ENCODE results near the gene XPNPEP1. TPM values are rescaled to one million over a fixed set of nuclear protein-coding genes. Genes with fewer than 3 reads are reported as not detected.
A peak's percentile ranks its signal among the peaks of the same experiment; 100 is the strongest.

Gene XPNPEP1
- 36.0 TPM for total RNA-seq
- long read RNA-seq, transcript XPNPEP1-218 (21 exons, 2,539 nt): major isoform, 87 of 124 reads
- long read RNA-seq, partial matches to known transcripts: 7 of 124 reads
- long read RNA-seq, other reads (novel, unspliced or antisense): 27 of 124 reads

GRCh38 chr10:109922976-109923921 is at the start of gene XPNPEP1:
Gene XPNPEP1 (minus strand): TSS chr10:109923511. CDS start chr10:109923433, 78 bp downstream.
- intact Hi-C loops (cut with DNase I): no loop called here
- peak; percentile 93 for DNase-seq
- ATAC-seq (ENCODE audit: poor library complexity): peak; percentile 97

DNA sequence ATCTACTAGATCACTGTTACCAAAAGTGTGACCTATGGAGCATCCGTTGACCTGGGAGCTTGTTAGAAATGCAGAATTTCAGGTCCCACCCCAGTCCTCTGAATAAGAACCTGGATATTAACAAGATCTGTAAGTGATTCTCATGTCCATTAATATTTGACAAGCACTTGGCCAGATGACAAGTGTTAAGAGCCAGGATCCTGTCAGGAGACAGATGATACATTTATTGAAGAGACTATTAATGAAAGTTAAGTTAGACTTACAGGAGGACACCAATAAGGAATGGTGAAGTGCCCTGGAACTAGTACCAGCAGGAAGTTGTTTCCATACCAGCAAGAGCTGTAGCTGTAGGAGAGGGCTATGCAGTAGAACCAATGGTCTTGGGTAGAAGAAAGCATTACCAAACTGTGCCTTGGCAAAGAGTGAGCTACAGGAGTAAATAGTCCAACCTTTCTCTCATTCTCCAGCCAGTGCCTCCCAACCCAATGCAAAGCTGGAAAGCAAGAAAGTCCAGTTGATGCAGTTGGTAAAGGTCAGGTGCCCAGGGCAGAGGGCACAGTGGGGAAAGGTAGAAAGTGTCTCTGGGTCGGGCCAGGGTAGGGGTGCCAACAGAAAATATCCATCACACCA is 49.2 kb upstream of the XPNPEP1 start:
- intact Hi-C loops (cut with DNase I): loop anchor here (10.0 kb wide), 1 partner anchor 88 kb away; no protein-coding TSS in a partner anchor
- ATAC-seq (ENCODE audit: poor library complexity): no peak
- no peak for DNase-seq

- no peak for DNase-seq
- no peak for ATAC-seq (ENCODE audit: poor library complexity)
- intact Hi-C loops (cut with DNase I): loop anchor here (10.0 kb wide), 1 partner anchor 87 kb away; no protein-coding TSS in a partner anchor
Observed at GRCh38 chr10:109971634-109972033, 48.3 kb upstream of the XPNPEP1 start.

- intact Hi-C loops (cut with DNase I): loop anchor here (10.0 kb wide), 1 partner anchor 85 kb away; no protein-coding TSS in a partner anchor
- peak; percentile 8 for ATAC-seq (ENCODE audit: poor library complexity)
- DNase-seq: no peak
Observed at GRCh38 chr10:109969760-109970346, 46.5 kb upstream of the XPNPEP1 start.

GRCh38 chr10:109968953-109969759 is 45.8 kb upstream of the XPNPEP1 start:
- intact Hi-C loops (cut with DNase I): no loop called here
- ATAC-seq (ENCODE audit: poor library complexity): peak; percentile 55
- no peak for DNase-seq

- intact Hi-C loops (cut with DNase I): no loop called here
- DNase-seq (no peak), ATAC-seq (ENCODE audit: poor library complexity) (peak; percentile 5)
Observed at GRCh38 chr10:109967739-109968088, 44.4 kb upstream of the XPNPEP1 start.

DNA sequence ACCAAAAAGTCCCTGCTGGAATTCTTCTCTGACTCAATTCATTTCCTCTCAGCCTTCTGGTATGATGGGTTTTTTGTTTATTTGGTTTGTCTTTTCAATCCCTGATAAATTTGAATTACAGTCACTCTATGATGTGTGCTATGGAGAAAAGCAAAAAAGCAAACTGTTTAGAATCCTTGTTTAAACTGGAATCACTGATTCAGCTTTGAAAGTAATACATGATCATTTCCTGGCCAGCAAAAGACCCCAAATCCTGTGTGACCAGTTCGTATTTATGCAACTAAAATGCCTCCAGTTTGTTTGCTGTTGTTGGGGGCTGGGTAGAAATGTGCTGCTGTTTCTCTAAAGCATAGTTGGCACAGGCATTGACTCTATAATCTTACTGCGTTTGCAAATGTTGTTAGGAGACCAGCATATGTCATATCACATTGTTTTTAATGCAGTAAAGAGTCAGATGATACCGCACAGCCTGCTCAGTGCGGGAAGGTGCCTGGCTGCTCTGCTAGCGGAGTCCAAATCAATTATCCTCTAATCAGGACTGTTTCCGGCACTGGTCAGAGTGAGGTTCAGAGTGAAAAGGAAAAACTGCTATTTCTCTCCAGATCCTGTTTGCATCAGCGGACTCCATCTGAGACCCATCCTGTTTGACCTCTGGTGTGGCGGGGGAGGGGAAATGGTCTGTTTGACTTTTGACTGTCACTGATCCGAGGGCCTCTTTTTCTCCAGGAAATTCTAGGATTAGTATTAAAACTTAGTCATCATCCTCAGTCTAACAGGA is 43.8 kb upstream of the XPNPEP1 start:
- peak; percentile 3 for ATAC-seq (ENCODE audit: poor library complexity)
- intact Hi-C loops (cut with DNase I): no loop called here
- DNase-seq: no peak

DNA sequence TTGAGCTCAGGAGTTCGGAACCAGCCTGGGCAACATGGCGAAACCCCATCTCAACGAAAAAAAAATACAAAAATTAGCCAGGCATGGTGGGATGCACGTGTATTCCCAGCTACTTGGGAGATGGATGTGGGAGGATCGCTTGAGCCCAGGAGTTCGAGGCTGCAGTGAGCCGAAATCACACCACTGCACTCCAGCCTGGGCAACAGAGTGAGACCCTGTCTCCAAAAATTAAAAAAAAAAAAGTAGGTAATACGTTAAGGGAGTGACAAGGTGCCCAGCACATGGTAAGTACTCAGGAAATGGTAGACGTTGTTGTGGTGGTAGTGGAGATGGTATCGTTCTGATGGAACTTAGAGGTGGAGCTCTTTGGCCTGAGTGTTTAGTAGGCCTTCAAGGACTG is 41.0 kb upstream of the XPNPEP1 start:
- intact Hi-C loops (cut with DNase I): no loop called here
- DNase-seq (no peak), ATAC-seq (ENCODE audit: poor library complexity) (no peak)

DNA sequence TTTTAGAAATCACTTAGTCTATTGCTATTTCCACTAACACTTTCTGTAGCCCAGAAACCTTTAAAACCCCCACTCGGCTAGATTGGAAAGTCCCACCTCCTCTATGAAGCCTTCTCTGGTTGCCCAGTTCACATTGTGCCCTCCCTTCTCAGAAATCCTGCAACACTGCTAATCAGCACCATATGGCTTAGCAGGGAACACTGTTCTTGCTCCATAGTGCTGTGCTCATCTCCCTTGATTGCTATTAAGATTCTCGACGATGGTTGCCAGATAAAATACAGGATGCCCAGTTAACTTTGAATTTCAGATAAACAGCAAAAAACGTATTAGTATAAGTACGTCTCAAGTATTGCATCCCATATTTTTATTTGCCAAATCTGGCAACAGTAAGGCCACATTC is 40.1 kb upstream of the XPNPEP1 start:
- DNase-seq (no peak), ATAC-seq (ENCODE audit: poor library complexity) (no peak)
- intact Hi-C loops (cut with DNase I): no loop called here

GRCh38 chr10:109962247-109962646 is 38.9 kb upstream of the XPNPEP1 start:
- intact Hi-C loops (cut with DNase I): no loop called here
- DNase-seq (no peak), ATAC-seq (ENCODE audit: poor library complexity) (no peak)

- DNase-seq: no peak
- intact Hi-C loops (cut with DNase I): no loop called here
- ATAC-seq (ENCODE audit: poor library complexity): no peak
Observed at GRCh38 chr10:109961174-109962001, 38.1 kb upstream of the XPNPEP1 start.

DNA sequence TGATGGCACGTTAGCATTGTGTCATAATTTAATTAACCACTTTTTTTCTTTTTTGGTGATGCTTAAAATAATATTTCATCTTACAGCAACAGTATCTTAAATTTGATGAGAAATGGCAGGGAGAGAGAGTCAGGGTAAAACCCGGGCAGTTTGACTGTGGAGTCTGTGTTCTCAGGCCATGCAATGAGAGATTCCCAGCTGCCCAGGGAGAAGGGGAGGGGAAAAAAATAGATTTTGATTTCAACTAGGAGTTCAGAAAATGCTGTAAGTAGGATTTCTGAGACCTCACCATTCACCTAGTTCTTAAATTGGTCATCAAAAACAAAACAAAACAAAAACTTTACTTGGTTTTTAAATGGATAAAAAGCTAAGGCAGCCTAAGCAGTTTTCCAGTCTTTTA is 37.4 kb upstream of the XPNPEP1 start:
- no peak for DNase-seq
- intact Hi-C loops (cut with DNase I): no loop called here
- no peak for ATAC-seq (ENCODE audit: poor library complexity)

- DNase-seq (no peak), ATAC-seq (ENCODE audit: poor library complexity) (no peak)
- intact Hi-C loops (cut with DNase I): no loop called here
Observed at GRCh38 chr10:109959259-109960145, 36.2 kb upstream of the XPNPEP1 start.

- intact Hi-C loops (cut with DNase I): no loop called here
- DNase-seq (no peak), ATAC-seq (ENCODE audit: poor library complexity) (no peak)
Observed at GRCh38 chr10:109958059-109958458, 34.7 kb upstream of the XPNPEP1 start.

DNA sequence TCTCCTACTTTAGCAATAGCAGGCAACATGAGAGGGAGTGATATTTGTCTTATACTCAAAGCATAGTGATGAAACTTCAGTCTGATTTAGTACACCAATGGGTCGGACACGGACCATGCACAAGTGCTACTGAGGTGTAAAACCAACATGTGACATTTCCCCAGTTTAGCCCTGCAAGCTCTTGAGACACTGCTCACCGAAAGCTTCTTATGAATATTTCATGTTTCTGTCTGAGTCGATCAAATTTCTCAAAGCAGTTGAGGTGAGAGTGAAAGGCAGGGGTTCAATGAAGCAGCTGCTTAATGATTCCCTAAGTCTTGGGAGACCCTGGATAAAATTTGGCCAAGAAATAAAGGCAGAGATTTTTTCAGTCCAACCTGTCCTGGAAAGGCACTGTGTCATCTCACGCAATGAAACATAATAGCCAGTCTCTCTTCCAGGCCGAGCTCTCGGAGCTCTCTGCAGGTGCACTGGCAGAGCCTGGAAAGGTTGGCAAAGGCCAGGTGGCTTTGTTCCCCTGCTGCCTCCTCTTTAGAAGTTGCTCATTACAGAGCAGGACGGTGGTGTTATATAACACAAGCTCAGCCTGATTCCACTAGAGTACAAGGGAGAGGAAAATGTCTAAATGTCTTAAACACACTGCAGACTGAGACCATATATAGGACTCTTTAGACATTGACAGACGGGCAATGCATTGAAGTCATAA is 33.9 kb upstream of the XPNPEP1 start:
- ATAC-seq (ENCODE audit: poor library complexity): no peak
- DNase-seq: no peak
- intact Hi-C loops (cut with DNase I): no loop called here

Measured in Right ventricle myocardium superior (tissue), 1 donor.